ENCODE measurements around the gene LGMN. TPM values are rescaled to one million over a fixed set of nuclear protein-coding genes. Genes with fewer than 3 reads are reported as not detected.
"Not testable (repeated sequence)": the region's sequence is repeated elsewhere in the genome, so short reads cannot be mapped to it uniquely, and the experiment has no call there.

Gene LGMN
- total RNA-seq, 2 experiments from 2014 or later = 2.1 to 3.7 TPM

DNA sequence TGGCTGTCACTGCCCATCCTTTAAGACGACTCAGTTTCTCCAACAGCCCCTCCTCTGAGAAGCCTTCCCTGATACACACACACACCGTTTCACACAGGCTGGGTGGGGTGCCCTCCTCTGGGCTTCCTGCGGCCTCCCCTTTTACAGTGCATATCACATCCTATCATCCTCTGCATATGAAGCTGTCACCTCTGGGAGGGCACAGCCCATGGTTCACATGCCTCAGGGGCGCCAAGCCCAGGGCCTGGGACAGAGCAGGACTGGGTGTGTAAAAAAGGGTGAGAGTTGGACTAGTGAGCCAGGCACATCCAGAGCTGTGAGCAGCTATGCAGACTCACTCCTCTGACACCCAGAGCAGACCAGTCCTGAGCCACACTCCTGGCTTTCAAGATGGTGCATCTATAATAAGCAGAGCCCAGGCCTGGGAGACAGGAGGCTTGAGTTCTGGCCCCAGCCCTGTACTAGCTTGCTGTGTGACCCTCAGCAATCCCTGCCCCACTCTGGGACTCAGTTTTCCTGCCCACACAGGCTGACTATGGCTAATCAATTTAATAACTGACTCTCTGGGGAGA lies 62.6 kb downstream of the LGMN start:
- no peaks in the 10 kb centered on the region for H3K9me3 Mint-ChIP-seq
- peak overlapping the region; percentile 69 for H3K27ac Mint-ChIP-seq
- no peaks in the 10 kb centered on the region for H3K27me3 Mint-ChIP-seq
- peaks cover 28% of the 10 kb centered on the region for H3K36me3 Mint-ChIP-seq
- H3K4me3 Mint-ChIP-seq = no peak overlapping the region
- no peak for DNase-seq
- H3K4me1 Mint-ChIP-seq = peaks cover 7% of the 10 kb centered on the region

DNA sequence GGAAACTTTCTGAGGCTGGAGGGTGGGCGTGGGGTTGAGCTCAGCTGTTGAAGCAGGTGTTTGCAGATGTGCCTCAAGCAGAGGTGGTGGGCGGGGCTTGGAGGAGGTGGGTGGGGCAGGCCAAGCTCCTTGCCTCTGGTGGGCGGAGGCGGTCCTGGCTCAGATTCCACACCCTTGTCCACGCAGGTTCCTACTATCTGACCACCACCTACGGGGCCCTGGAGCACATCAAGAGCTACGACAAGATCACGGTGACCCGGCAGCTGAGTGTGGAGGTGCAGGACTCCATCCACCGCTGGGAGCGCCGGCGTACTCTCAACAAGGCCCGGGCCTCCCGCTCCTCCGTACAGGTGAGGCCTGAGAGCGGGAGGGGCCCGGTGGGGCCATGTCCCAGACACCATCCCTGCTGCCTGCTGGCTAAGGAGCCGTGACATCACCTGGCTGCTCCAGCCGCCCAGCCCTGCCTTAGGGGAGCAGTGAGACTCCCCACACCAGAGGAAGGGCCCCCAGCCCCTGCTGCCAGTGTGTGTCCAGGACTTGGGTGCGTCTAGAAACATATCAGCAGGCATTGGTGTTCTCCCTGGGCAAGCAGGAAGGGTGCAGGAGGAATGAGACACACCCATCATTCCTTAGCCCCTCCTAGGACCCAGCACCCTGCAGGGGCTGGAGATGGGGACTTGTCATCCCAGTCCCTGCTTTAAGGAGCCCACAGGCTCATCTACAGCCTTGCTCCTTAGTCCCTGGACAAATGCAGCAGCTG lies 63.4 kb downstream of the LGMN start:
- peaks cover 35% of the 10 kb centered on the region for H3K36me3 Mint-ChIP-seq
- no peaks in the 10 kb centered on the region for H3K27me3 Mint-ChIP-seq
- H3K4me1 Mint-ChIP-seq = peaks cover 8% of the 10 kb centered on the region
- H3K4me3 Mint-ChIP-seq = no peak overlapping the region
- DNase-seq = no peak
- no peak overlapping the region for H3K27ac Mint-ChIP-seq
- H3K9me3 Mint-ChIP-seq = no peaks in the 10 kb centered on the region

DNA sequence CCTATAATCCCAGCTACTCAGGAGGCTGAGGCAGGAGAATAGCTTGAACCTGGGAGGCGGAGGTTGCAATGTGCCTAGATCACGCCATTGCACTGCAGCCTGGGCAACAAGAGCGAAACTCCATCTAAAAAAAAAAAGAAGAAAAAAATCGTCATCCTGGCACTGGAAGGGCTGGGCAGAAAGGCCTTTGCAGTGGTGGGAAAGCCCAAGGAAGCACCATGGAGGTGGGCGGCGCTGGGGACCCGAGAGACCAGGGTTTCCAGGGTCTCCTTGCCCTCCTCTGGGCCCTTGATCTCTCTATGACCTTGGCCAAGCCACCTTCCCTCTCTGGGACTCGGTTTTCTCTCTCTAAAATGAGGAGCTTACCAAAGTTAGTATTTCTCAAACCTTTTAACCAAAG lies 65.4 kb downstream of the LGMN start:
- Mint-ChIP-seq H3K4me3 (no peak overlapping the region), H3K36me3 (peaks cover 53% of the 10 kb centered on the region), H3K4me1 (peaks cover 22% of the 10 kb centered on the region), H3K27ac (peak overlapping the region; percentile 12), H3K9me3 (peaks cover 3% of the 10 kb centered on the region), H3K27me3 (no peaks in the 10 kb centered on the region)
- DNase-seq = no peak

DNA sequence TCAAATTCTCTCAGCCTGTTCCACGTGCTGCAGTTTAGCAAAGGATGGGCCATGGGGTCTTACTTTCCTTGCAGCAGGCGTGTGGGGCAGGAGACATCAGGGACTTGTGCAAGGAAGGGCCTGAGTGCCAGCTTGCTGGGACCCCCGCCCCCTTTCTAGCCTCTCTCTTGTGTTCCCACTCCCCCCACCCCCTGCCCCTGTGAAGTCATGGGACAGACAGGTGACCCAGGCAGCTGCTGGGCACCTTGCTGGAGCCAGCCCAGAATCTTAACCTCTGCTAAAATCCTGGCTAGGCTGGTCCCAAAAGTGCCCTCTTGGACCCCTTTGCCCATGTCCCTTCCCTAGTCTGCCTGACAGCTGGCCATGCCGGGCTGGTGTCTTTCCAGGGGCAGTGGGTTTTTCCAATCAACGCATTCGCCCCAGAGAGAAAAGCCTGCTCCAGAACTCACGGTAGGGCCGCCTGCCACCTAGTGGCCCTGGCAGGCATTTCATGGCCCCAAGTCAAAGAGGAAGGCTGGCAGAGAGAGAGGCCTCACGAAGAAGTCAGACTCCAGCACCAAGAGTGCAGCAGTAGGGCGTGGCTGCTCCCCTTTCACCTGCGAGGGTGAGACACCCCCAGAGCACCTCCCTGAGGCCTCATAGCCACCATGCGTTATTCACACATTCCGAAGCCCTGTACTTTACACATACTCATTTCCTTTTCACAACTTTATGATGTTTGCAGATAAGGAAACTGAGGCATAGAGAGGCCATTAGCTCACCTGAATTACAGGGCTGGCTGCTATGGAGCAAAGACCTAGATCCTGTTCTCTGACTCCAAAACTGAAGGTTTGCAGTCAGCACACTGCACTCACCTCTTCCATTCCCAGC lies 67.4 kb downstream of the LGMN start:
- Mint-ChIP-seq H3K36me3 (peaks cover 66% of the 10 kb centered on the region), H3K4me3 (no peak overlapping the region), H3K27ac (peak overlapping the region; percentile 75), H3K9me3 (peaks cover 5% of the 10 kb centered on the region), H3K27me3 (no peaks in the 10 kb centered on the region), H3K4me1 (peaks cover 42% of the 10 kb centered on the region)
- DNase-seq = peak; percentile 77

DNA sequence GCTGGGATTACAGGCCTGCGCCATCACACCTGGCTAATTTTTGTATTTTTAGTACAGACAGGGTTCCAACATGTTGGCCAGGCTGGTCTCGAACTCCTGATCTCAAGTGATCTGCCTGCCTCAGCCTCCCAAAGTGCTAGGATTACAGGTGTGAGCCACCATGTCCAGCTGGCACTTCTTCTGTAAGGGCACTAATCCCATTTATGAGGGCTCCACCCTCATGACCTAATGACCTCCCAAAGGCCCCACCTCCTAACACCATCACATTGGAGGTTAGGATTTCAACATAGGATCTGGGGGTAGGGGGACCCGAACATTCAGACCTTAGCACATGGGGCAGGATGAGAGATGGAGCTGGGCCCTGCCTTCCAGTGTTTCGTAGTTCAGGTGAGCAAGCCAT lies 68.1 kb downstream of the LGMN start:
- H3K9me3 Mint-ChIP-seq, H3K27me3 Mint-ChIP-seq, H3K4me3 Mint-ChIP-seq, DNase-seq: not testable (repeated sequence)
- H3K36me3 Mint-ChIP-seq = peaks cover 67% of the 10 kb centered on the region
- peaks cover 49% of the 10 kb centered on the region for H3K4me1 Mint-ChIP-seq
- peak overlapping the region; percentile 20 for H3K27ac Mint-ChIP-seq

DNA sequence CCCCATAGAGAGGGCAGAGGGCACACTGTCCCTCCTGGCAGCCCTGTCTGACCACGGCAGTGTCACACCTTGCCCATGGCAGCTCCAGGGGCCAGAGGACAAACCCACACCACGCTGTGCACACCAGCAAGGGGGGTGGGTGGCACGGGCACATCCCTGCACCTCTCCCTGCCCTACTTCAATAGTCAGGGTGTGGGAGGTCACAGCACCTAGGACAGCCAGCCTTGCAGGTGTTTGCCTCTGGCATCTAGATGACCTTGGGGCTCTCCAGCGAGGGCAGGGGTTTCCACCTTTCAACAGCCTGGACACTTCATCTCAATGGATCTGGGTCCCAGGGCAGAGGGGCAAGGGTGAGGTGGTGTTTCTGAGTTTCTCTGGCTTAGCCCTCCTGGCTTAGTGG lies 69.2 kb downstream of the LGMN start:
- no peaks in the 10 kb centered on the region for H3K27me3 Mint-ChIP-seq
- no peak for DNase-seq
- no peak overlapping the region for H3K4me3 Mint-ChIP-seq
- peak overlapping the region; percentile 54 for H3K27ac Mint-ChIP-seq
- peaks cover 71% of the 10 kb centered on the region for H3K36me3 Mint-ChIP-seq
- peaks cover 56% of the 10 kb centered on the region for H3K4me1 Mint-ChIP-seq
- peaks cover 5% of the 10 kb centered on the region for H3K9me3 Mint-ChIP-seq

DNA sequence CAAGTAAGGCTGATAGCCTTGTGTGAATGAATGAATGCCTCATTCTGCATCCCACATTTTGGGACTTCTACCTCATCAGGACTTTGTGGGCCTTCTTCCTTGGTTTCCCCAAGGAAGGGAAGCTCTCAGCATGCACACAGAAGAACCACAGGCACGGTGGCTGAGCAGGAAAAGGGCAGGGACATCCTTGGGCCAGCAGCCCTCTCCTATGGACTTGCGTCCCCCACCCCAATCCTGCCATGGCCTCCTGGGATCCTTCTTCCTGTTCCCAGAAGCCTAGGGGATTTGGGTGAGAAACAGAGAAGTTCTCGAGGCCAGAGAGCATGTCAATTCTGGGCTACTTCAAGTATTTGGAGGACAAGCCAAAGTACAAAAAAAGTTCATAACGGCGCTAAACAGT lies 69.7 kb downstream of the LGMN start:
- Mint-ChIP-seq H3K9me3 (peaks cover 5% of the 10 kb centered on the region), H3K4me3 (peak overlapping the region; percentile 20), H3K27ac (peak overlapping the region; percentile 67), H3K4me1 (peaks cover 60% of the 10 kb centered on the region), H3K27me3 (no peaks in the 10 kb centered on the region), H3K36me3 (peaks cover 73% of the 10 kb centered on the region)
- DNase-seq = no peak

DNA sequence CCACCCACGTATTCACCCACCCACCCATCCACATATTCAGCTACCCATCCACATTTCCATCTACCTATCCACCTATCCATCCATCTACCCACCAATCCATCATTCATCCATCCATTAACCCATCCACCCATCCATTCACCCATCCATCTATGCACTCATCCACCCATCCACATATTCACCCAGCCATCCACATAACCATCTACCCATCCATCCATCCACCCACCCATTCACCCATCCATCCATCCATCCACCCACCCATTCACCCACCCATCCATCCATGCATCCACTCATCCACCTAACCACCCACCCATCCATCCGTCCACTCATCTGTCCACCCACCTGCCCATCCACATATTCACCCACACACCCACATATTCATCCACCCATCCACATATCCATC lies 70.5 kb downstream of the LGMN start:
- Mint-ChIP-seq H3K4me3 (no peak overlapping the region), H3K9me3 (peaks cover 5% of the 10 kb centered on the region), H3K27ac (peak overlapping the region; percentile 75), H3K4me1 (peaks cover 63% of the 10 kb centered on the region), H3K36me3 (peaks cover 77% of the 10 kb centered on the region), H3K27me3 (no peaks in the 10 kb centered on the region)
- DNase-seq = no peak

DNA sequence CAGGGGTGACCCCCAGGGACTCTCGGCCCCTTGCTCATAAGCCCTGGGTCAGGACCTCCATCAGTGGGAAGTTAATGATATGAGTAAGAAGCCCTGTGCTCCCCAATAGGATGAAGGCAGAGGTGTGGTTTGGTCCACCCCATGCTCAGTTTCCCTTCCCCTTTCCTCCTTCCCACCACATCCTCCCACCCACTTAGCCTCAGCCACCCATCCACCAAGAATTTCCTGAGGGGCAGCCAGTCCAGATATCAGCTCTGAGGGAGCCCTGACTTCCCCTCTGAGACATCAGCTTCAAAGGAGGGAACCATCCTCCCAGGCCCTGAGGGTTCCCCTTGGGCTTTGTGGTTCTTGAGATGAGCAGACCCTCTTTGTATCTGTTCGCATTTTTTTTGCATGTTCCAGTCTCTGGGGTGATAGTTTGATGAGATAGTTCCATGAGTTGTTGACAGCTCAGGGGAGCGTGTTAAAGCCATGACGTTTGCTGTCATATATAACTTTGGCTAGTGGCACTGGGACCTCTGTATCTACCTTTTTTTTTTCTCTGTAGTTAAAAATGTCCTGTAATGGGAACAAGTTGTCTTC lies 71.2 kb downstream of the LGMN start:
- Mint-ChIP-seq H3K36me3 (peaks cover 75% of the 10 kb centered on the region), H3K4me1 (peaks cover 70% of the 10 kb centered on the region), H3K27me3 (no peaks in the 10 kb centered on the region), H3K9me3 (peaks cover 5% of the 10 kb centered on the region), H3K4me3 (peak overlapping the region; percentile 47), H3K27ac (peak overlapping the region; percentile 75)
- DNase-seq = peak; percentile 87

DNA sequence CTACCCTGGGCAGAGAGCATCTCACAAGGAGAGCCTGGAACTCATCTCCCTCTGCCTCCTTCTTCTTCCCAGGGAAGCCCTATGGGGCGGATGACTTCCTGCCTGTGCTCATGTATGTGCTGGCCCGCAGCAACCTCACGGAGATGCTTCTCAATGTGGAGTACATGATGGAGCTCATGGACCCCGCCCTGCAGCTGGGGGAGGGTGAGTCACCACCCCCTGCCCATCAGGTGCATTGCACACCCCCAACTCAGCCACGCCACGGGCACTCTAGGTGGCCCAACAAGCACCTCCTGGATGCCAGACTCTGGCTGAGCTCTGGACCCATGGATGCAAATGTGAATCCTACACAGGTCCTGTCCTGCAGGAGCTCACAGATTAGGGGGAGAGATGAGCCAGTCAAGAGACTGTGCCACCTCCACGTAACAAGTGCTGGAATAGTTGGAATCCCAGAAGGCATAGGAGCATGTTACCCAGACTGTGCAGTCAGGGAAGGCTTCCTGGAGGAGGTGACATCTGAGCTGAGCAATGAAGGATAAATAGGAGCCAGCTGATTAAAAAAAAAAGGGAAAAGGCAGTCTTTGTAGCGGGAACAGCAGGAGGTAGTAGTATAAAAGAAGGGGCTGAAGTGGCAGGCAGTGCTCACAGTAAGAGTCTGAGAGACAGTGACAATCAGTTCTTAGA lies 71.9 kb downstream of the LGMN start:
- H3K9me3 Mint-ChIP-seq = peaks cover 5% of the 10 kb centered on the region
- H3K4me3 Mint-ChIP-seq = peak overlapping the region; percentile 47
- peaks cover 74% of the 10 kb centered on the region for H3K4me1 Mint-ChIP-seq
- peak overlapping the region; percentile 75 for H3K27ac Mint-ChIP-seq
- no peak for DNase-seq
- peaks cover 74% of the 10 kb centered on the region for H3K36me3 Mint-ChIP-seq
- H3K27me3 Mint-ChIP-seq = no peaks in the 10 kb centered on the region

DNA sequence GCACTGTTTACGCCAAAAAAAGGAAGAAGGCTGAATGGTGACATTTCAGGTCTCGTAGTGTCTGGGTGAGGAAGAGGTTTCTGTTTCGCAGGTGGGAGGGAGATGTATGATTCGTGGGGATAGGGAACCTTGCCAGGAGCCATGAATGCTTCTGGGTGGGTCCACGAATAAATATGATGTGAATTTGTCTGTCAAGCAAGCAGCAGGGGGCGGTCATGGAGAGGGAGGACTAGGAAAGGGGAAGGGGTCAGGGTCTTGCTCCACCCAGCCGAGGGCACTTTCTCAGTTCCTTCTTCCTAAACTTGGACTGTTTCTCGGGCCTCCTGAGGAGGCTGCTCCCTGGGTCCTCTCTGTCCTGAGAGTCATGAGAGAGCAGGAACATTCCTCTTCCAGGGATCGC lies 72.5 kb downstream of the LGMN start:
- Mint-ChIP-seq H3K4me3 (peak overlapping the region; percentile 57), H3K27me3 (no peaks in the 10 kb centered on the region), H3K36me3 (peaks cover 72% of the 10 kb centered on the region), H3K27ac (peak overlapping the region; percentile 75), H3K4me1 (peaks cover 73% of the 10 kb centered on the region), H3K9me3 (peaks cover 5% of the 10 kb centered on the region)
- no peak for DNase-seq

DNA sequence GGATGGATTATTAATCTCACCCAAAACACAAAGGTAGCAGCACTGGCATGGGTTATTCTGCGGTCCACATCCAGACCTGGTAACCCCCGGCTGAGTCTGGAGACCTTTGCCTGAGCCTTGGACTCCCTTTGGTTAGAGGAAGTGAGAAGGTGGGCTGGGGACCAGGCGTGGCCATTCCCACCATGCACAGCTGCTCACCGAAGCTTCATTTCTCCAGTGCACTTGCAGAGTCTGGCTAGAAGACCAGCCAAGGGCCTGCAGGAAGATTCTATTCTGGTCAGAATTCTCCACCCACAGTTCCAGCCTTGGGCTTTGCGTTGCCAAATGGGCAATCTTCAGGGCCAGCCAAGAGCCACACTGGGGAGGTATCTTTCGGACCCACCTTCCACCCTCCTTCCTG lies 73.0 kb downstream of the LGMN start:
- Mint-ChIP-seq H3K27me3 (no peaks in the 10 kb centered on the region), H3K4me1 (peaks cover 78% of the 10 kb centered on the region), H3K9me3 (peaks cover 5% of the 10 kb centered on the region), H3K4me3 (peak overlapping the region; percentile 57), H3K27ac (peak overlapping the region; percentile 75), H3K36me3 (peaks cover 74% of the 10 kb centered on the region)
- no peak for DNase-seq

DNA sequence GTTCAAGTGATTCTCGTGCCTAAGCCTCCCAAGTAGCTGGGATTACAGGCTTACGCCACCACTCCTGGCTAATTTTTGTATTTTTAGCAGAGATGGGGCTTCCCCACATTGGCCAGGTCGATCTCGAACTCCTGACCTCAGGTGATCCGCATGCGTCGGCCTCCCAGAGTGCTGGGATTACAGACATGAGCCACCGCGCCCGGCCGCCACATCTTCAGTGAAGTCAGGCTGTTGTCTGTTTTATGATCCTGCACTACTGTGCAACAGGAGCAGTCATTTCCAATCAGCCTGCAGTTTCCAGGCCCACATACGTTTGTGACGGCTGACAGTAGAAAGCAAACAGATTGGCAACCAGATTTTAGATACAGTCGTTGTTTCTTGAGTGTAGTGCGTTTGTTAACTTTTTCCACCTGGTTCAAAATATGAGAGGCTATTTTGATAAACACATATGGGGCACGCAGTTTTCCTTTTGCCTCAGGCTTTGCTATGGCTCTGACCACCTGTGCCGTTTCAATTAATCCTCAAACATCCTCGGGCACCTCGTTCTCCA lies 74.8 kb downstream of the LGMN start:
- Mint-ChIP-seq H3K27ac (peak overlapping the region; percentile 50), H3K36me3 (peaks cover 71% of the 10 kb centered on the region)
- no peak for DNase-seq

DNA sequence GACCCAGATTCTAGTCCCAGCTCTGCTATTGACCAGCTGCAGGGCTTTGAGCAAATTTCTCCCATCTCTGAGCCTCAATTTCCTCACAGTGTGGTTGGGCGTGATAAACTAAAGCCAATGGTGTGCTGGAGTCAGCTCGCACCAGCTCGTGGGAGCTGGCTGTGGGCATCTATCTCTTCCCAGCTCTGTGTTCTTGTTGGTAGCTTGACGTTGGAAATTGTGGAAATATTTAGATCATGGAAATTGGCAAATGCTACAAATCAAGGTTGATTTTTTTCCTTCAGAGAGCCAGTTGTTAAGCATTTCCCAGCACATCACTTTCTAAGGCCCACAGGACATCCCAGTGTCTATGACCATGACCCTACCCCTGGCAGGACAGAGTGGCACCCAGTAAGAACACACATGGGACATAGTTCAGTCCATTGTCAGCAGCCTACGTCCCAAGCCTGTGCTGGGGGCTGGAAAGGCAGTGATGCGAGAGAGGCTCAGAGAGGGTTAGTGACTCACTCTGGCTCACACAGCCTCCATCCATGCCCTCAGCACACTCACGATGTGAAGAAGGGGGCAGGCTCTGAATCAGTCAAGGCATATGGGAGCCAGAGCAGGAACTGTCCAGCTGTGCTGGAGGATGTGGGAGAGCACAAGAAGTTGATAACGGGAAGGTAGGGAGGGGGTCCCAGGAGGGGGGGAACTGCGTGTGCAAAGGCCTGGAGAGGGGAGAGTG lies 77.6 kb downstream of the LGMN start:
- DNase-seq = no peak
- no peak overlapping the region for H3K4me3 Mint-ChIP-seq
- H3K27ac Mint-ChIP-seq = peak overlapping the region; percentile 86
- H3K27me3 Mint-ChIP-seq = no peaks in the 10 kb centered on the region
- peaks cover 83% of the 10 kb centered on the region for H3K4me1 Mint-ChIP-seq
- no peaks in the 10 kb centered on the region for H3K9me3 Mint-ChIP-seq
- H3K36me3 Mint-ChIP-seq = peaks cover 74% of the 10 kb centered on the region

More for the DNA sequence above, 74.8 kb downstream of the LGMN start:
- peaks cover 84% of the 10 kb centered on the region for H3K4me1 Mint-ChIP-seq
- no peak overlapping the region for H3K4me3 Mint-ChIP-seq
- no peaks in the 10 kb centered on the region for H3K27me3 Mint-ChIP-seq
- peaks cover 5% of the 10 kb centered on the region for H3K9me3 Mint-ChIP-seq
